AG20443 (cell line): ENCODE data around the gene PRSS50.
A peak's percentile ranks its signal among the peaks of the same experiment; 100 is the strongest.

Experiments
- DNase-seq: peaks from one replicate; pipeline ENCODE4 v3.0.0; 2012; ENCODE audit warnings: low spot score, mixed read lengths

PRSS50 gene

DNA sequence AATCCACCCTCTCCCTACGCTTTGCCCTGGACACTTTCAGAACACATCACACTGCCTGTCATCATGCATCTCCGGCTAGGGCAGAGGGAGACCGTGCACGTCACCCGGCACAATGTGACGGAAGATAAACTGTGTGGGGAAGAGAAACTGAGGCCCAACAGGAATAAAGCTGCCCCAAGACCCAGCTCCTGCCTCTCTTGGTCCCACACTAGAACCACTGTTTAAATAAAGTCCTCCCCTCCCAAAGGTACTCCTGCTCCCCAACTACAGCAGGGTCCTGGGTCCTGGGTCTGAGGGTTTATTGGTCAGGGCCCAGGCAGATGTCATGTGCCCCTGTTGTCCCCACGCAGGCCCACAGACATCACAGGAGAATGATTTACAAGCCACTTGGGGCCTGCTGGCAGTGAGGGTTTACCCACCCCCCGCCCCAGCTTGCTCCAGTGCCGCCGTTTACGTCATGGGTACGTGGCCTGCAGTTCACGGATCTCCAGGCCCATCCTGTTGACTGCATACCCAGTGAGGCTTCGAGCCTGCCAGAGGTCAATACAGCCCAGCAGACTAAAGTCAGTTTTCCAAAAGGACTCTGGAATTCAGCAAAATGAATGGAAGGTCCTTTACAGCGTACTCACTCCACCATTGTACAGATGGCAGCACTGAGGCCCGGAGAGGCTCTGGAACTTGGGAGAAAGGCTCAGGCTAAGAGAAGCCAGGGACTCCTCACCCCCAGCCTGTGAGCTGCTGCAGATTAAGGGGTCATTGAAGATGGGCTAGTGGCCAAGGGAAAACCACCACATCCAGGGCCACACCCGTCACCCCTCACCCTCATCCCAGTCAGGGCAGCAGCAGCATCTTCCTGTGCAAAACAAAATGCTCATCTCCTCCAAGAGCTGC lies 47.4 kb downstream of the PRSS50 start:
- DNase-seq = no peak

GRCh38 chr3:46669191-46669999 lies 48.3 kb downstream of the PRSS50 start:
- DNase-seq = no peak

GRCh38 chr3:46668591-46668990 lies 49.1 kb downstream of the PRSS50 start:
- DNase-seq = no peak

GRCh38 chr3:46668116-46668515 lies 49.6 kb downstream of the PRSS50 start:
- DNase-seq = no peak

GRCh38 chr3:46667657-46668056 lies 50.0 kb downstream of the PRSS50 start:
- DNase-seq = no peak

DNA sequence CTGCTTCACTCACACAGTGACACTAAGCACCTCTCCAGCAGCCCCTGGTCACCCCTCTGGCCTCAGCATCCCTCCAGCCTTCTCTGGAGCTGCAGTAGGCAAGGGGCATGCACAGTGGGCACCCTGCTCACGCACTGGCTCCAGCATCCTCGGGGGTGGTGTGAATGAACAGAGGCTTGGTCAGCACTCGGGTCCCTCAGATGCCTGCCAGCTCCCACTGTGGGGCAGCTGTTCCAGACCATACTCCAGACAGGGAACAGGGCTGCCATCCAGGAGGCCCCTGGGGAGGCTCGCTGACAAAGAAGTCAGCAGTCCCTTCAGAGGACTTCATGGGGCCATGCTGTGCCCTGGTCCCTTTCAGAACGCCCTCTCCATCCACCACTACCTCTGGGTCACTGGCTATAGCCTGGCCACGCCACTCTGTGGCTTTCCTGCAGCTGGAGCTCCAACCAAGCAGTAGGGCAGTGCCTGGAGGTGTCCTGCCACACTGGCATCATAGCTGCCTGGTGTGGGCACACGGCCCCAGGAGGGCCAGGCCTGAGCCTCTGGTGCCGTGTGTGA lies 50.5 kb downstream of the PRSS50 start:
- no peak for DNase-seq

GRCh38 chr3:46666453-46666845 lies 51.2 kb downstream of the PRSS50 start:
- no peak for DNase-seq

DNA sequence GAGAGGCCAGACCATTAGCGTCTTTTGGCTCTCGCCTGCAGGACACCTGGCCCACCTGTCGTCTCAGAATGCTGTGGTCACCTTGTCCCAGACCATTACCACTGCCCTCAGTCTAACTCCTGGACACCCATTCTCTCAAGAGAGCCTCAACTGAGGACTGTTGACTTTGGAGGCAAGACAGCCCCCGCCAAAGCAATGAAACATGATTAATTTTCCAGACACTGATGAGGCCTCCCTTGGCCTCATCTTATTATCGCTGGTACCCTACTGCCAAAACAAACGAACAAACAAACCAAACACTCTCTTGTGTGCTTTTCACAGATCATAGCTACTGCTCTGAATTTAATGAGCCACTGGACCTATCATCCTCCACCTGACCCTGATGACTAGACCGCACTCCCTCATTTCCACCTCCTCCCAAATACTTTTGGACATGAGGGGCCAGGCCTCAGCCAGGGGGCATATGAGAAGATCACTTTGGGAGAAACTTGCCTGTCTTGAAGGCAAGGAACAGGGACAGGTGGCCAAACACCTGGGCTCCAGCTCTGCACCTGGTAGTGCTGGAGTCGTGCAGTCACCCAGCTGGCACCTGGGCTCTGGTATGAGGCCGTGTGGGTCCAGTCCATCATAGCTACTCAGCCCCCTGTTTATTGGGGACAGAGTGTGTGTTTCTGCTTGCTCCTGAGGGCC lies 51.8 kb downstream of the PRSS50 start:
- no peak for DNase-seq

GRCh38 chr3:46664971-46665762 lies 52.5 kb downstream of the PRSS50 start:
- DNase-seq = no peak

DNA sequence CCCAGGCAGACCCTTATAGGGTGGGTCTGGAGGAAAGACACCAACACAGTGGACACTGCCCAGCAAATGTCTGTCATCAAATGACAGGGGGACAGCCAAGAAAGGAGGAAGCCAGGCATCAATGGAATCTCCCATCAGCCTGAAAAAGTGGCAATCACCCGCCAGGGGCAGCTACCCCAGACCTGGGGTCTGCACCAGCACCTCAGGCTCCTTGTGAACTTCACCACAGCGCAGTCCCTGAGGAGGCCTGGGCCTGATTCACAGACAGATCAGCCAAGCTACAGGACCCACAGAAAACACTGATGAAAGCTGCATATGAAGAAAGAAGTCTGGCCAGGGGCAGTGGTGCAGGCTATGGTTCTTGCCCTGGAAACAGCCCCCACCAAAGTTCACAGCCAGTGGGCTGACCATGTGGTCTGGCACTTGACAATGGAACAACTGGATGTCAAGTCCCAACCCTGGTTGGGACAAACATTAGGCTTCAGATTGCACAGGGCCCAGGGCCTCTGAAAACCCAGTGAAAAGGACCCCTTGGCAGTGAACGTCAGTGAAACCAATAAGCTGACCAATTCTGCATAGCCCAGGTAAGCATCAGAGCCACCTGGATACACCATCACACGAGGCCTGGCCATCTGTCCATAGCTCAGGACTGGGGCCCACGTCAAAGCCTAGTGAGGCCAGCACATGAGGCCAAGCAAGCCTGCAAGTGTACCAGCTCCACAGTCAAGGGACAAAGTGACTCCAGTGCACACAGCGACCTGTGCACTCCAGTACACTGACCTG lies 53.3 kb downstream of the PRSS50 start:
- DNase-seq = peak; percentile 6

DNA sequence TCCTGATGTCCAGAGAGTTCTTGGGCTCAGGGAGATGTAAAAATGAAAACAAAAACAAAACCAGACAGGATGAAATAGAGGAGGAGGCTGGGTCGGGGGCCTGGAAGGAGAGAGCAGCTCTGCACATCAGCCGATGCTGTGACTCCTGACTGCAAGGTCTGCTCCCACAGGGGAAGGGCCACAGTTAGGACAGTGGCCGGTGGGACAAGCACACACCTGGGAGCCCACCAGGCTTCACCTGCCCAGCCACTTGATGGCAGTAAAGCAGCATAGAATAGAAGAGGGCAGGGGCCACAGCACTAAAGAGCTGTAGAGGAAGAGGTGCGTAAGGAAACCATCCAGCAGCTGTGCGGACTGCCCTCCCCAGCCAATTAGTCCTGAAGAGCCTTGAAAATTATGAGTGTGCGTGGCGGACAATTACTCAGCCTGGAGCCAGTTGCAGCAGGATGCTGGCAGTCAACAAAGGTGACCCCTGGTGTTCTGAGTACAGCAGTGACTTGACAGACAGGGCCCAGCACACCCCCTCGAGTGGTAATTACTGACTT lies 54.0 kb downstream of the PRSS50 start:
- peak; percentile 10 for DNase-seq

DNA sequence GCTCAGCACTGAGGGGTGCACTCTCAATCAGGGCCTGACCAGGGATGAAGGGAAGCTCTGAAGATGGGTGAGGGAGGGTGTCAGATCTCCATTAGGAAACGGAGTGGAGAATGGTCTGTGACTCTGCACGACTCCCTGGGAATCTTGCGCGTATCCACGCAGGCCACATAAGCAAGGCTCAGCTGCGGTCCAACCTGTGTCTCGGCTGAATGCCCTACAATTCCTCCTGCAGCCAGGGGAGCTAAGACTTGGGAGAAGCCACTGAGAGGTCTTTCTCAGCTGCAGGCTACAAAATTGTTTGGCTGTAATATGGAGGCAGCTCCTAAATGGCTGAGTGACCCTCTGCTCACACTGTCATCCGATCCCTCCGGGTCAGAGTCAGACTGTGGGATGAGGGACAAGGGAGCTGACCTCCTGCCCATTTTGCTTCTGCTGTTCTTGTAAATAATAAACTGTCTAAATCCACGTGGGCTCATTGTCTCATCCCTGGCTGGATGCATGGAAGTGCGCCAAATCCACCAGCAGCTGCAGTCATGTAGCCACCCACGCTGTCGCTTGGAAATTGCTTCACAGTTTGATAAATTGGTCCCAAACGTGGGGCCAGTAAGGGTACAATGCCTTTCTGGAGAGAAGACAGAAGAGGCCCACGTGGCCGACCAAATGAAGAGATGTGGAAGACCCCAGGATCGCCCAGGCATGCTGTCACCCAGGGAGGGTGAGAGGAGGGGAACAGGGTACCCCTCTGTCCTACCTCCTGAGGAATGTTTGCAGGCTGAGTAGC lies 54.7 kb downstream of the PRSS50 start:
- peak; percentile 80 for DNase-seq
